Amygdala (tissue), 56 donors: ENCODE results near the gene C16orf74.

ENCODE experiments used
- DNase-seq, 56 donors: peaks; one replicate each; lab custom pipeline; 2025; lab: John Stamatoyannopoulos, UW

Gene C16orf74

GRCh38 chr16:85661740-85662481, 89.0 kb downstream of the C16orf74 start:
- DNase-seq = no peak

- no peak for DNase-seq
These were observed 89.8 kb downstream of the C16orf74 start for GRCh38 chr16:85660843-85661739.

- peak in 42 of 56 donors; percentile 7 to 81 (median 46) for DNase-seq
These were observed 90.9 kb downstream of the C16orf74 start for GRCh38 chr16:85659805-85660511.

- no peak for DNase-seq
These were observed 91.6 kb downstream of the C16orf74 start for GRCh38 chr16:85659336-85659735.

GRCh38 chr16:85658504-85659326, 92.2 kb downstream of the C16orf74 start:
- DNase-seq = no peak

GRCh38 chr16:85657996-85658395, 92.9 kb downstream of the C16orf74 start:
- DNase-seq = no peak
